Subcutaneous adipose tissue (tissue), 4 donors: ENCODE measurements around the gene TRIM14. TPM values are rescaled to one million over a fixed set of nuclear protein-coding genes. Genes with fewer than 3 reads are reported as not detected.

Experiments used
- CTCF ChIP-seq: fragments of 450-650 bp; IDR thresholded peaks from one replicate; pipeline ENCODE4 v1.5.1; 2016; ENCODE audit warnings: low read depth, mild to moderate bottlenecking, control low read depth, antibody characterized with exemption, moderate library complexity
- total RNA-seq, 4 donors: library from RNA; depleted of rRNA; stranded (reverse); fragments of >200 nt; gene quantifications; one replicate each; pipeline ENCODE4 v1.1.0, GENCODE V29; 2016

TRIM14 gene
- total RNA-seq, 4 donors from 2014 or later: 10.7 to 44.2 (median 18.2) TPM

GRCh38 chr9:98067184-98067583, 51.8 kb downstream of the TRIM14 start:
- TF ChIP-seq CTCF: no peak

GRCh38 chr9:98066235-98066634, 52.8 kb downstream of the TRIM14 start:
- TF ChIP-seq CTCF: no peak

- no peak for TF ChIP-seq CTCF
Measured at GRCh38 chr9:98064623-98065392, 54.2 kb downstream of the TRIM14 start.

GRCh38 chr9:98062161-98062560, 56.9 kb downstream of the TRIM14 start:
- TF ChIP-seq CTCF: no peak

- TF ChIP-seq CTCF: no peak
Measured at GRCh38 chr9:98057138-98057799, 61.8 kb downstream of the TRIM14 start.

GRCh38 chr9:98056269-98057137, 62.5 kb downstream of the TRIM14 start, which contains the start of gene NANS:
TSS of gene NANS (plus strand) at chr9:98056732. CDS start at chr9:98056809, 77 bp downstream.
- TF ChIP-seq CTCF: no peak
